Fibroblast of lung (primary cell): Measurements from ENCODE around the gene CASP8. TPM values are rescaled to one million over a fixed set of nuclear protein-coding genes. Genes with fewer than 3 reads are reported as not detected.

Source experiments
- DNase-seq, 2 donors: peaks; one replicate each; pipeline versions ENCODE4 v3.0.0 to v3.0.0-alpha.2; 2010; ENCODE audit warnings: low read depth in 2 of 2
- H2AFZ ChIP-seq: 2 replicates; pipeline ENCODE4 v1.5.1; 2012; ENCODE audit warnings: low read length, control low read depth, inconsistent platforms
- H3K27ac ChIP-seq: 2 replicates; pipeline ENCODE4 v1.5.1; 2011; ENCODE audit warnings: low read length, control low read depth; ENCODE audit not compliant: insufficient read depth
- H3K27me3 ChIP-seq: 2 replicates; pipeline ENCODE4 v1.5.1; 2011; ENCODE audit warnings: mild to moderate bottlenecking, low read length; ENCODE audit not compliant: control insufficient read depth, insufficient read depth
- H3K36me3 ChIP-seq: 2 replicates; pipeline ENCODE4 v1.5.1; 2011; ENCODE audit warnings: low read length; ENCODE audit not compliant: control insufficient read depth, insufficient read depth
- H3K4me1 ChIP-seq: 2 replicates; pipeline ENCODE4 v1.5.1; 2011; ENCODE audit warnings: low read length; ENCODE audit not compliant: control insufficient read depth, insufficient read depth; ENCODE audit errors: extremely low read depth
- H3K4me2 ChIP-seq: 2 replicates; pipeline ENCODE4 v1.5.1; 2011; ENCODE audit warnings: low read length, control low read depth; ENCODE audit not compliant: insufficient read depth; ENCODE audit errors: extremely low read depth
- H3K4me3 ChIP-seq, 4 experiments: fragments of 200-600 bp in 1 of 4; sonication (generic) in 1 of 4; replicated peaks in 1 of 4; 2 replicates each; pipeline ENCODE4 v1.5.1; 2011 to 2016; ENCODE audit warnings: low read length in 4 of 4, low read depth in 3 of 4, mild to moderate bottlenecking in 3 of 4, control low read depth in 2 of 4, inconsistent platforms in 1 of 4, mixed read lengths in 1 of 4; ENCODE audit not compliant: insufficient read depth in 1 of 4; ENCODE audit errors: control extremely low read depth in 1 of 4
- H3K79me2 ChIP-seq: 2 replicates; pipeline ENCODE4 v1.5.1; 2012; ENCODE audit warnings: mild to moderate bottlenecking, low read length, inconsistent platforms; ENCODE audit not compliant: control insufficient read depth, insufficient read depth
- H3K9ac ChIP-seq: 2 replicates; pipeline ENCODE4 v1.5.1; 2011; ENCODE audit warnings: mild to moderate bottlenecking, low read length, control low read depth; ENCODE audit not compliant: insufficient read depth
- H3K9me3 ChIP-seq: 2 replicates; pipeline ENCODE4 v1.5.1; 2012; ENCODE audit warnings: low read depth, low read length; ENCODE audit not compliant: control insufficient read depth, insufficient read depth
- H4K20me1 ChIP-seq: 2 replicates; pipeline ENCODE4 v1.5.1; 2011; ENCODE audit warnings: low read length; ENCODE audit not compliant: control insufficient read depth, insufficient read depth; ENCODE audit errors: extremely low read depth
- EZH2 ChIP-seq: IDR thresholded peaks from 2 replicates; pipeline ENCODE4 v1.5.1; 2012; ENCODE audit warnings: low read length, control low read depth, mild to moderate bottlenecking; ENCODE audit errors: missing control alignments
- polyA plus RNA-seq, 2 donors: library from polyadenylated mRNA; depleted of rRNA in 1 of 2; stranded (reverse) in 1 of 2; unstranded in 1 of 2; fragments of >200 nt; gene quantifications; 2 replicates each; pipeline ENCODE4 v1.2.1, GENCODE V29; 2011 to 2012; ENCODE audit warnings: missing spikeins in 1 of 2
- total RNA-seq: library from RNA; depleted of rRNA; stranded (reverse); fragments of >200 nt; gene quantifications from 2 replicates; pipeline ENCODE4 v1.2.1, GENCODE V29; 2014
- TF ChIP-seq, protein P1 (sequence below), 2 donors: IDR thresholded peaks in 1 of 2; conservative IDR thresholded peaks in 1 of 2; 1 replicate in 1 of 2; 2 replicates in 1 of 2; pipeline ENCODE4 v1.5.1; 2011 to 2012; ENCODE audit warnings: low read length in 2 of 2, control low read depth in 1 of 2, inconsistent platforms in 1 of 2, low read depth in 1 of 2, mild to moderate bottlenecking in 1 of 2

CASP8 gene
- total and polyA plus RNA-seq, 2 donors (not counting 1 experiment from before 2014, with no cell fraction given) = 22.6 to 31.5 TPM

GRCh38 chr2:201257956-201258665 lies 2.2 kb upstream of the CASP8 start:
- no peaks in the 10 kb centered on the region for H3K9me3 ChIP-seq
- H3K79me2 ChIP-seq = peaks cover 26% of the 10 kb centered on the region
- H2AFZ ChIP-seq = peak overlapping the region; percentile 98
- no peaks in the 10 kb centered on the region for H4K20me1 ChIP-seq
- TF ChIP-seq, protein P1, sequence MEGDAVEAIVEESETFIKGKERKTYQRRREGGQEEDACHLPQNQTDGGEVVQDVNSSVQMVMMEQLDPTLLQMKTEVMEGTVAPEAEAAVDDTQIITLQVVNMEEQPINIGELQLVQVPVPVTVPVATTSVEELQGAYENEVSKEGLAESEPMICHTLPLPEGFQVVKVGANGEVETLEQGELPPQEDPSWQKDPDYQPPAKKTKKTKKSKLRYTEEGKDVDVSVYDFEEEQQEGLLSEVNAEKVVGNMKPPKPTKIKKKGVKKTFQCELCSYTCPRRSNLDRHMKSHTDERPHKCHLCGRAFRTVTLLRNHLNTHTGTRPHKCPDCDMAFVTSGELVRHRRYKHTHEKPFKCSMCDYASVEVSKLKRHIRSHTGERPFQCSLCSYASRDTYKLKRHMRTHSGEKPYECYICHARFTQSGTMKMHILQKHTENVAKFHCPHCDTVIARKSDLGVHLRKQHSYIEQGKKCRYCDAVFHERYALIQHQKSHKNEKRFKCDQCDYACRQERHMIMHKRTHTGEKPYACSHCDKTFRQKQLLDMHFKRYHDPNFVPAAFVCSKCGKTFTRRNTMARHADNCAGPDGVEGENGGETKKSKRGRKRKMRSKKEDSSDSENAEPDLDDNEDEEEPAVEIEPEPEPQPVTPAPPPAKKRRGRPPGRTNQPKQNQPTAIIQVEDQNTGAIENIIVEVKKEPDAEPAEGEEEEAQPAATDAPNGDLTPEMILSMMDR (conservative IDR thresholded peaks at IDR 0.05 in 1 of 2, IDR thresholded peaks at IDR 0.05 in 1 of 2; ENCODE audit: low read depth in 1 of 2, low read length in 2 of 2) = no peak
- no peak for TF ChIP-seq EZH2
- peak overlapping the region; percentile 62 to 89 (median 76) for H3K4me3 ChIP-seq
- peak; percentile 81 to 83 for DNase-seq
- H3K27ac ChIP-seq = peak overlapping the region; percentile 94
- H3K4me2 ChIP-seq = peak overlapping the region; percentile 97
- peak overlapping the region; percentile 80 for H3K9ac ChIP-seq
- H3K36me3 ChIP-seq = no peaks in the 10 kb centered on the region
- H3K4me1 ChIP-seq = peaks cover 18% of the 10 kb centered on the region
- no peaks in the 10 kb centered on the region for H3K27me3 ChIP-seq

DNA sequence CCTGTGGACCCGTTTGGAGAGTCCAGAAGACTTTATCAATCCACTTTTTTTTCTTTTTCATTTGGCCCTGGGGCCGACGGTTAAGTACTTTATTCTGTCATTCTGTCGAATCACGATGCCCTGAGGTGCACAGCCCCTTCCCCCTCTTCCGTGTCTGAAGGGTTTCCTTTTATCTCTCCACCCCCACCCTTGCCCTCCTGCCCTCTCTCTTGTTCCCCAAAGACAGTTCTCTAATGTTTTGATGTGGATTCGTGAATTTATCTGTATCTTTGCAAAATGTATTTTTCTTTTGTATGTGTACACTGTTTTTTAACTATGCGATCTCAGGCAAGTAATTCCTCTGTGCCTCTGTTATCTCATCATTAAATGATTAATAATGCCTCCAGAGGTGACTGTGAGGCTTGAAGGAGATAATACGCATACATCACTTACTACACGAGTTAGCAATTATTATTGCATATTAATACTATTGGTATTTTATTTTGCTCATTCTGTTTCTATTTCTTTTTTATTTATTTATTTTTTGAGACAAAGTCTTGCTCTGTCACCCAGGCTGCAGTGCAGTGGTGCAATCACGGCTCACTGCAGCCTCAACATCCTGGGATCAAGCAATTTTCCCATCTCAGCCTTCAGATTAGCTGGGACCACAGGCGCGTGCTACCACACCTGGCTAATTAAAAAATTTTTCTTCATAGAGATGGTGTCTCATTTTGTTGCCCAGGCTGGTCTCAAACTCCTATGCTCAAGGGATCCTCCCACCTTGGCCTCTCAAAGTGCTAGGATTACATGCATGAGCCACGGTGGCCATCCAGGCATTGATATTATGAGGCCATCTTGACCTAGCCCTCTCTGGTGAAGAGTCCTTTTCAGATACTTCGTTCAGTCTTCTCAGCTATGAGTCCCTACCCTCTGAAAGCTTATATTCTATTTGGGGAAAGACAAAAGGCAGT lies 1.4 kb upstream of the CASP8 start:
- H3K27me3 ChIP-seq = no peaks in the 10 kb centered on the region
- peaks cover 28% of the 10 kb centered on the region for H3K79me2 ChIP-seq
- TF ChIP-seq, protein P1 (conservative IDR thresholded peaks at IDR 0.05 in 1 of 2, IDR thresholded peaks at IDR 0.05 in 1 of 2; ENCODE audit: low read depth in 1 of 2, low read length in 2 of 2) = peak; percentile 26 to 28
- no peak for TF ChIP-seq EZH2
- H3K27ac ChIP-seq = peak overlapping the region; percentile 94
- peak overlapping the region; percentile 97 for H3K4me2 ChIP-seq
- H3K9me3 ChIP-seq = no peaks in the 10 kb centered on the region
- peak overlapping the region; percentile 62 to 89 (median 76) for H3K4me3 ChIP-seq
- DNase-seq = no peak
- no peaks in the 10 kb centered on the region for H4K20me1 ChIP-seq
- H3K9ac ChIP-seq = peak overlapping the region; percentile 80
- no peak overlapping the region for H2AFZ ChIP-seq
- H3K4me1 ChIP-seq = peaks cover 18% of the 10 kb centered on the region
- H3K36me3 ChIP-seq = no peaks in the 10 kb centered on the region

DNA sequence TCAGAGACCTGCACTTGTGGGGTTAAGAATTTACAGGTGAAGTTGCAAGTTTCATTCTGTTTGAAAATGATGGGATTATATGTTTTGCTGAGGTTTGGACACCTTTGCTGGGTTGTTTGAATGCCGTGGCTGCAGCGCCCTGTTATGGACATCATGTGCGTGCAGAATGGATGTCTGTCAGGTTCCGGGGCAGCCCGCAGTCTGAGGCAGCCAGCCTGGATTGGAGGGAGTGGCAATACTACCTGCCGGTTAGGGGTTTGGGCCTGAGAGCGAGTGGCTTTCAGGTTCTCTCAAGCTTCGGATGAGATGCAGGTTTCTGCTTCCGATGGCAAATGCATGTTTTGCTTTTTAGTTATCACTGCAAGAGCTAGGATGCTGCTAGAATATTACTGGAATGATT lies 1.1 kb downstream of the CASP8 start:
- peak overlapping the region; percentile 26 for H3K4me2 ChIP-seq
- no peak for DNase-seq
- H3K27ac ChIP-seq = no peak overlapping the region
- no peak overlapping the region for H3K9ac ChIP-seq
- no peak overlapping the region for H2AFZ ChIP-seq
- no peaks in the 10 kb centered on the region for H3K9me3 ChIP-seq
- no peak for TF ChIP-seq EZH2
- TF ChIP-seq, protein P1 (conservative IDR thresholded peaks at IDR 0.05 in 1 of 2, IDR thresholded peaks at IDR 0.05 in 1 of 2; ENCODE audit: low read depth in 1 of 2, low read length in 2 of 2) = no peak
- no peak overlapping the region for H3K4me3 ChIP-seq
- H3K79me2 ChIP-seq = peaks cover 33% of the 10 kb centered on the region
- H3K27me3 ChIP-seq = no peaks in the 10 kb centered on the region
- H3K36me3 ChIP-seq = no peaks in the 10 kb centered on the region
- no peaks in the 10 kb centered on the region for H4K20me1 ChIP-seq
- H3K4me1 ChIP-seq = peaks cover 15% of the 10 kb centered on the region
